Keratinocyte (primary cell): ENCODE measurements around the gene BOLA3. TPM values are rescaled to one million over a fixed set of nuclear protein-coding genes. Genes with fewer than 3 reads are reported as not detected.

Experiments
- DNase-seq: peaks from one replicate; pipeline ENCODE4 v3.0.0-alpha.2; 2011; ENCODE audit warnings: low read depth, missing footprints, low spot score
- FAIRE-seq: peaks from 2 replicates; lab custom pipeline; 2011; peaks lifted over from hg19 to GRCh38; lab: Jason Lieb, UNC
- H2AFZ ChIP-seq: 2 replicates; pipeline ENCODE4 v1.6.0; 2012; ENCODE audit warnings: low read length, control low read depth, inconsistent platforms; ENCODE audit not compliant: control insufficient read depth
- H3K27ac ChIP-seq: 2 replicates; pipeline ENCODE4 v1.5.1; 2011; ENCODE audit warnings: low read length; ENCODE audit not compliant: control insufficient read depth, insufficient read depth
- H3K27me3 ChIP-seq: 3 replicates; pipeline ENCODE4 v1.6.0; 2011; ENCODE audit warnings: low read length; ENCODE audit not compliant: control insufficient read depth, insufficient read depth; ENCODE audit errors: extremely low read depth
- H3K36me3 ChIP-seq, 2 experiments: 2 replicates in 1 of 2; 3 replicates in 1 of 2; pipeline ENCODE4 v1.5.1; 2011; ENCODE audit warnings: low read length in 2 of 2, mild to moderate bottlenecking in 1 of 2; ENCODE audit not compliant: control insufficient read depth in 2 of 2, insufficient read depth in 2 of 2; ENCODE audit errors: extremely low read depth in 1 of 2
- H3K4me1 ChIP-seq: 3 replicates; pipeline ENCODE4 v1.5.1; 2011; ENCODE audit warnings: low read length; ENCODE audit not compliant: control insufficient read depth, insufficient read depth; ENCODE audit errors: extremely low read depth
- H3K4me2 ChIP-seq: 3 replicates; pipeline ENCODE4 v1.6.0; 2011; ENCODE audit warnings: low read depth, low read length; ENCODE audit not compliant: control insufficient read depth, insufficient read depth; ENCODE audit errors: extremely low read depth
- H3K4me3 ChIP-seq, 3 experiments: fragments of 200-600 bp in 1 of 3; sonication (generic) in 1 of 3; 2 replicates in 2 of 3; 3 replicates in 1 of 3; pipeline ENCODE4 v1.5.1; 2011 to 2016; ENCODE audit warnings: low read length in 3 of 3, mild to moderate bottlenecking in 3 of 3, control low read depth in 2 of 3, inconsistent platforms in 1 of 3, low read depth in 1 of 3, mixed read lengths in 1 of 3, mixed run types in 1 of 3, moderate library complexity in 1 of 3; ENCODE audit not compliant: control insufficient read depth in 2 of 3, insufficient read depth in 2 of 3; ENCODE audit errors: extremely low read depth in 1 of 3
- H3K79me2 ChIP-seq: 2 replicates; pipeline ENCODE4 v1.6.0; 2012; ENCODE audit warnings: low read length; ENCODE audit not compliant: control insufficient read depth, insufficient read depth
- H3K9ac ChIP-seq: 3 replicates; pipeline ENCODE4 v1.6.0; 2011; ENCODE audit warnings: low read length; ENCODE audit not compliant: control insufficient read depth, insufficient read depth; ENCODE audit errors: extremely low read depth
- H3K9me1 ChIP-seq: 3 replicates; pipeline ENCODE4 v1.6.0; 2011; ENCODE audit warnings: low read length; ENCODE audit not compliant: control insufficient read depth, insufficient read depth; ENCODE audit errors: extremely low read depth
- H3K9me3 ChIP-seq: 2 replicates; pipeline ENCODE4 v1.5.1; 2012; ENCODE audit warnings: low read depth, low read length; ENCODE audit not compliant: control insufficient read depth
- H4K20me1 ChIP-seq: 3 replicates; pipeline ENCODE4 v1.6.0; 2011; ENCODE audit warnings: low read length; ENCODE audit not compliant: control insufficient read depth, insufficient read depth; ENCODE audit errors: extremely low read depth
- CTCF ChIP-seq, 3 experiments: IDR thresholded peaks in 1 of 3; conservative IDR thresholded peaks in 1 of 3; optimal IDR thresholded peaks in 1 of 3; 2 replicates in 2 of 3; 3 replicates in 1 of 3; pipeline versions ENCODE3 to v1.5.1; 2011; ENCODE audit warnings: low read length in 3 of 3, mild to moderate bottlenecking in 3 of 3, moderate library complexity in 2 of 3, control low read depth in 1 of 3, inconsistent platforms in 1 of 3; ENCODE audit not compliant: insufficient read depth in 2 of 3; ENCODE audit errors: extremely low read depth in 1 of 3
- EZH2 ChIP-seq: IDR thresholded peaks from one replicate; pipeline ENCODE4 v1.6.1; 2012; ENCODE audit warnings: inconsistent platforms, mild to moderate bottlenecking, low read length, moderate library complexity
- dilution Hi-C: fragments of 300-500 bp; cut with MboI; formaldehyde crosslinking; loops from one replicate; pipeline ENCODE4 v1.7.0; 2020; ENCODE audit warnings: low sequenced_read_pairs; ENCODE audit not compliant: extremely low pct_ligation_motif_present
- polyA plus RNA-seq, 5 experiments: library from polyadenylated mRNA; depleted of rRNA in 3 of 5; stranded (reverse) in 3 of 5; stranded (forward) in 1 of 5; unstranded in 1 of 5; fragments of >200 nt; gene quantifications; 1 replicate in 1 of 5; 2 replicates in 3 of 5; 3 replicates in 1 of 5; pipeline versions ENCODE4 v1.2.1 to v1.2.3, GENCODE V29; 2011 to 2012; ENCODE audit warnings: missing spikeins in 2 of 5, low read depth in 1 of 5, low replicate concordance in 1 of 5

BOLA3 gene
- polyA plus RNA-seq, 1 donor (not counting 4 experiments of a cell fraction or from before 2014, with no cell fraction given): 116 TPM

DNA sequence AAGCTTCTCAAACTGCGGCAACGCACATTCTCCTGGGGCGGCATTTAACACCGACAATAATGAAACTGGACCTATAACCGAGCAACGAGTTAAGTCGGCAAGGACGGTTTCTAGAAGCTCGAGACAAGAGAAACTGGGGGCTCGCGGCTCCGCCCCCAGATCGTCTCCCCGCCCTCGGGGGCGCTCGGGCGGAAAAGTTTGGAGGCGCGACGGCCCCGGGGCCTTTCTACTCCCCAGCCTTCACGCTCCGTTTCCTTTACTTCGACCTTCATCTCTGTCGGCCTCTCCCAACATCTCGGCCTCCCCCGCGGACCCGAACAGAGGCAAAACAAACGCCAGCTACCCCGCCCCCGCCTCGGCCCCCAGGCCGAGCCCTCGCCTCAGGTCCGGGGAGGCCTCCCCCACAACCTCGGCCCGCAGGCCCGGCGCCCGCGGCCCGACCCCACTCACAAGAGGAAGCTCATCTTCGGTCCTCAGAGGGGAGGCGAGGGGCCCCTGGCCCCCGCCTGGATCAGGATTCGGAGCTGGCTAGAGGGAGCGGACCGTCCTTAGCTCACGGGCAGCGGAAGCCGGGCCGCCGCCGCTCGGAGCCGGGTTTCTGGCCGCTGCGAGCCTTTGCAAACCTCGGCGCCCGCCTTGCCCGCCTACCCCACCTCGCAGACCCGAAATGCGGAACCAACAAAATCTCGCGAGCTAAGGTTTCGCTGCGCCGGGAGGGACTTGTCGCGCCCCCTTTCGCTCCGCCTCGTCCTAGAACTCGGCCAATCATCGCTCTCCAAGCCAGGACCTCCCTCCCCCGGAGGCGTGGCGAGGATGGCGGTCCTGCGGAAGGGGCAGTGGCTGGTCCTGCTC lies 30.7 kb upstream of the BOLA3 start, which contains the start of gene MOB1A:
MOB1A (minus strand) TSS at position 669 of the 852 bp plus-strand sequence; CDS start at position 464, 205 bp downstream.
- peak; percentile 83 for DNase-seq
- no peaks in the 10 kb centered on the region for H3K27me3 ChIP-seq
- no peak for TF ChIP-seq CTCF (optimal IDR thresholded peaks at IDR 0.05 in 1 of 3, IDR thresholded peaks at IDR 0.05 in 1 of 3, conservative IDR thresholded peaks at IDR 0.05 in 1 of 3; ENCODE audit: extremely low read depth in 1 of 3, insufficient read depth in 2 of 3, low read length in 3 of 3)
- peak; percentile 69 for FAIRE-seq
- peak within 1 kb of the TSS; percentile 92 to 99 (median 95) for H3K4me3 ChIP-seq
- peak within 1 kb of the TSS; percentile 77 for H2AFZ ChIP-seq
- peaks cover 10% of the 10 kb centered on the region for H3K4me1 ChIP-seq
- no peaks in the 10 kb centered on the region for H3K36me3 ChIP-seq
- dilution Hi-C loops: no loop called here
- no peaks in the 10 kb centered on the region for H3K9me1 ChIP-seq
- no peaks in the 10 kb centered on the region for H3K9me3 ChIP-seq
- peak within 1 kb of the TSS; percentile 82 for H3K27ac ChIP-seq
- peak within 1 kb of the TSS; percentile 92 for H3K4me2 ChIP-seq
- H4K20me1 ChIP-seq: peaks cover 9% of the 10 kb centered on the region
- peaks cover 50% of the 10 kb centered on the region for H3K79me2 ChIP-seq
- peak within 1 kb of the TSS; percentile 92 for H3K9ac ChIP-seq

DNA sequence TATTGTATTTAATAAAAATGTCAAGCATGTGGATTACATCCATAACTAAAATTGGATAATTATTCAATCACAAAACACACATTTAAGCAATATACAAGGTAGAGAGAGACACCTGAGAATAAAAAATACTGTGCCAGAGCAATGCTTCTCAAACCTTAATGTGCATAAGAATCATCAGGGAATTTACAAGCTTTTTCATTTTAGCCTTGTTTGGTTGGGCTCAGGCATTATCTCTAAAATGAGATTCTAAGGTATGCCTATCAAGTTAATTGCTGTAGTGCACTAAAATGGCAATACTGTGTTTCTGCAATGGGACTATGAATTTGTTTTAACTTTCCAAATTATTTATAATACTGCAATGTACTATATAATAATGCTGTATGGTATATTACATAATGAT lies 30.0 kb upstream of the BOLA3 start:
- H3K9me1 ChIP-seq: no peaks in the 10 kb centered on the region
- peaks cover 10% of the 10 kb centered on the region for H3K4me1 ChIP-seq
- peaks cover 9% of the 10 kb centered on the region for H4K20me1 ChIP-seq
- peak overlapping the region; percentile 92 to 99 (median 95) for H3K4me3 ChIP-seq
- DNase-seq (no peak), FAIRE-seq (no peak)
- H3K4me2 ChIP-seq: peak overlapping the region; percentile 92
- dilution Hi-C loops: no loop called here
- peaks cover 56% of the 10 kb centered on the region for H3K79me2 ChIP-seq
- no peaks in the 10 kb centered on the region for H3K9me3 ChIP-seq
- H3K36me3 ChIP-seq: no peaks in the 10 kb centered on the region
- no peak overlapping the region for H2AFZ ChIP-seq
- TF ChIP-seq EZH2: no peak
- no peak for TF ChIP-seq CTCF (optimal IDR thresholded peaks at IDR 0.05 in 1 of 3, IDR thresholded peaks at IDR 0.05 in 1 of 3, conservative IDR thresholded peaks at IDR 0.05 in 1 of 3; ENCODE audit: extremely low read depth in 1 of 3, insufficient read depth in 2 of 3, low read length in 3 of 3)
- H3K27me3 ChIP-seq: no peaks in the 10 kb centered on the region
- H3K9ac ChIP-seq: peak overlapping the region; percentile 92
- H3K27ac ChIP-seq: peak overlapping the region; percentile 82
